IMR-90 (cell line): Measurements from ENCODE around the gene GAS7.

Experiments
- CTCF ChIP-seq: conservative IDR thresholded peaks from 2 replicates; pipeline ENCODE4 v1.5.1; 2012; ENCODE audit warnings: mild to moderate bottlenecking, low read depth, low read length, improper control_type of control experiment
- FOS ChIP-seq: fragments of 150-350 bp; IDR thresholded peaks from 2 replicates; pipeline ENCODE4 v1.6.1; 2016; ENCODE audit warnings: low read depth, low read length
- RCOR1 ChIP-seq: IDR thresholded peaks from 2 replicates; pipeline ENCODE4 v1.6.1; 2012; ENCODE audit warnings: mild to moderate bottlenecking, low read length, improper control_type of control experiment; ENCODE audit not compliant: insufficient replicate concordance

DNA sequence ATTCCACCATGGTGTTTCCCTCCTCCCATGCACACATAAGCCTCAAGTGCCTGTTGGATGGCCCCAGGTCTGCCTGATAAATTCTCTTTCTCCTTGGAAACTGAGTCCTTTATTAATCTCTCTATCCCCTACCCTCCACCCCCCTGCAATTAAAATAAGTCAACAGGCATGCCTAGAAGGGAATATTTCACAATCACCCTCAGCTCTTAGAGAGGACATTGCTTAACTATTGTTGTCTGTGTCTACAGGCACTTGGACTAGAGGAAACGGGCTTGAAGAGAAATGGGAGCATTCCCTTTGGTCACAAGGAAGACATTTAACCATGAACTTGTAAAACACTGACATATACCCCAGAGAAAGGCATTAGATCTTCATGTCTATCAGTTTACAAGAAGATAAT, 332.8 kb downstream of the GAS7 start:
- TF ChIP-seq FOS (no peak), CTCF (no peak), RCOR1 (no peak)
